Measurements from ENCODE around the gene CAMK1D. TPM values are rescaled to one million over a fixed set of nuclear protein-coding genes. Genes with fewer than 3 reads are reported as not detected.

The CAMK1D gene
- total RNA-seq, 1 experiment from 2014 or later = 6.3 TPM

GRCh38 chr10:12509794-12510100, 160.4 kb downstream of the CAMK1D start:
- Histone ChIP-seq H3K9me3 (ENCODE audit: control insufficient read depth, low read depth, low read length) (no peaks in the 10 kb centered on the region), H3K23ac (ENCODE audit: insufficient read length, low read depth, low read length) (no peak overlapping the region), H2BK120ac (ENCODE audit: low read depth, low read length, poor library complexity, severe bottlenecking) (no peak overlapping the region), H4K5ac (ENCODE audit: insufficient read length, low read depth, low read length) (no peak overlapping the region), H3T11ph (ENCODE audit: low read length) (no peak overlapping the region), H3K9ac (ENCODE audit: extremely low read depth, insufficient read length, low read length) (no peak overlapping the region), H3K14ac (ENCODE audit: insufficient read depth, low read length) (no peak overlapping the region), H2AK5ac (ENCODE audit: insufficient read length, low read length) (no peak overlapping the region), H2AFZ (ENCODE audit: low read length) (no peak overlapping the region), H3K79me2 (ENCODE audit: insufficient read depth, low read length) (no peaks in the 10 kb centered on the region), H3K4me2 (ENCODE audit: insufficient read depth, insufficient read length, low read length) (no peak overlapping the region), H2BK5ac (ENCODE audit: insufficient read length, low read length) (no peak overlapping the region), H3K79me1 (ENCODE audit: insufficient read depth, low read depth, low read length, poor library complexity, severe bottlenecking) (no peaks in the 10 kb centered on the region), H4K91ac (ENCODE audit: insufficient read length, low read depth, low read length) (no peak overlapping the region), H3K18ac (ENCODE audit: insufficient read length, low read depth, low read length) (no peak overlapping the region), H3K27me3 (ENCODE audit: insufficient read depth, low read length) (no peaks in the 10 kb centered on the region), H3K27ac (ENCODE audit: insufficient read length, low read depth, low read length) (no peak overlapping the region), H3K23me2 (ENCODE audit: insufficient read length, low read depth, low read length, poor library complexity, severe bottlenecking) (no peaks in the 10 kb centered on the region), H2BK15ac (ENCODE audit: low read depth, low read length) (no peak overlapping the region), H4K8ac (replicated peaks; ENCODE audit: insufficient read length, low read depth, low read length) (no peak overlapping the region), H3K4ac (ENCODE audit: low read depth, low read length) (no peak overlapping the region), H3K4me1 (ENCODE audit: insufficient read depth, low read length) (no peaks in the 10 kb centered on the region; the same call in 1 of the 2 replicates), H2BK20ac (ENCODE audit: low read depth, low read length, poor library complexity, severe bottlenecking) (no peak overlapping the region), H4K20me1 (ENCODE audit: control insufficient read depth, insufficient read depth, insufficient read length) (no peaks in the 10 kb centered on the region), H2BK12ac (ENCODE audit: insufficient read length, low read depth, low read length) (no peak overlapping the region), H3K56ac (ENCODE audit: insufficient read length, low read depth, low read length) (no peak overlapping the region)
- Mint-ChIP-seq H3K4me1 (peaks cover 5 to 11% of the 10 kb centered on the region in 2 experiments; a peak in 3 of 4 replicates), H3K36me3 (ENCODE audit: insufficient read depth in 1 of 3, low read depth in 3 of 3) (peaks cover 0 to 8% (median 4%) of the 10 kb centered on the region in 3 experiments; a peak in 2 of 7 replicates), H3K4me3 (no peak overlapping the region), H3K9me3 (peaks cover 0 to 7% of the 10 kb centered on the region in 2 experiments; a peak in 1 of 5 replicates), H3K27ac (no peak overlapping the region), H3K27me3 (ENCODE audit: low read depth) (no peaks in the 10 kb centered on the region)
- no CpG with 5 or more reads among the region's 2 CpGs for WGBS (ENCODE audit: extremely low coverage, insufficient read length, low lambda C conversion rate)
- no peak for DNase-seq
- TF ChIP-seq CTCF (conservative IDR thresholded peaks at IDR 0.05) = no peak

All from H9 (cell line).